Liver (tissue), 9 donors: ENCODE data around the gene PRKAR1B. TPM values are rescaled to one million over a fixed set of nuclear protein-coding genes. Genes with fewer than 3 reads are reported as not detected.

ENCODE experiments used
- DNase-seq: peaks from one replicate; pipeline ENCODE4 v3.0.0-alpha.2; 2017; ENCODE audit warnings: low spot score
- H3K27ac ChIP-seq, 2 donors: one replicate each; pipeline ENCODE4 v1.7.0; 2013; ENCODE audit warnings: inconsistent platforms in 2 of 2, low read length in 2 of 2, control low read depth in 1 of 2, low read depth in 1 of 2, mild to moderate bottlenecking in 1 of 2
- H3K27me3 ChIP-seq, 4 donors: one replicate each; pipeline versions ENCODE4 v1.6.1 to v1.7.0; 2013; ENCODE audit warnings: low read length in 3 of 4, inconsistent platforms in 1 of 4, mild to moderate bottlenecking in 1 of 4, moderate library complexity in 1 of 4; ENCODE audit not compliant: control insufficient read depth in 4 of 4, insufficient read depth in 4 of 4
- H3K36me3 ChIP-seq, 4 donors: one replicate each; pipeline versions ENCODE4 v1.6.1 to v1.7.0; 2013; ENCODE audit warnings: low read length in 3 of 4, mild to moderate bottlenecking in 3 of 4, low read depth in 1 of 4, moderate library complexity in 1 of 4; ENCODE audit not compliant: control insufficient read depth in 4 of 4, insufficient read depth in 3 of 4
- H3K4me1 ChIP-seq, 4 donors: one replicate each; pipeline versions ENCODE4 v1.6.1 to v1.7.0; 2013; ENCODE audit warnings: low read length in 3 of 4, mild to moderate bottlenecking in 3 of 4, moderate library complexity in 1 of 4; ENCODE audit not compliant: control insufficient read depth in 4 of 4, insufficient read depth in 4 of 4
- H3K4me3 ChIP-seq, 3 donors: one replicate each; pipeline versions ENCODE4 v1.6.1 to v1.7.0; 2013; ENCODE audit warnings: low read length in 3 of 3, control low read depth in 1 of 3, low read depth in 1 of 3, mild to moderate bottlenecking in 1 of 3
- H3K9ac ChIP-seq, 2 donors: one replicate each; pipeline ENCODE4 v1.7.0; 2013; ENCODE audit warnings: low read length in 2 of 2, mild to moderate bottlenecking in 2 of 2, moderate library complexity in 2 of 2, control low read depth in 1 of 2, low read depth in 1 of 2
- H3K9me3 ChIP-seq, 4 donors: one replicate each; pipeline versions ENCODE4 v1.6.1 to v1.7.0; 2013; ENCODE audit warnings: low read length in 3 of 4; ENCODE audit not compliant: control insufficient read depth in 4 of 4
- ATF3 ChIP-seq: IDR thresholded peaks from 2 replicates; pipeline ENCODE4 v1.6.1; 2016; ENCODE audit warnings: antibody characterized with exemption
- CTCF ChIP-seq: fragments of 150-350 bp; IDR thresholded peaks from 2 replicates; pipeline ENCODE4 v1.5.1; 2017; ENCODE audit warnings: improper control_type of control experiment, low read depth, low read length; ENCODE audit not compliant: missing input control
- EGR1 ChIP-seq, 2 donors: IDR thresholded peaks; 2 replicates each; pipeline ENCODE4 v1.6.1; 2016 to 2018; ENCODE audit warnings: antibody characterized with exemption in 2 of 2, low read depth in 2 of 2
- FOXA1 ChIP-seq: IDR thresholded peaks from 2 replicates; pipeline ENCODE4 v1.6.1; 2016; ENCODE audit warnings: antibody characterized with exemption
- FOXA2 ChIP-seq: IDR thresholded peaks from 2 replicates; pipeline ENCODE4 v1.6.1; 2016; ENCODE audit warnings: antibody characterized with exemption
- GABPA ChIP-seq, 2 donors: IDR thresholded peaks in 1 of 2; conservative IDR thresholded peaks in 1 of 2; 2 replicates each; pipeline ENCODE4 v1.6.1; 2016; ENCODE audit warnings: antibody characterized with exemption in 2 of 2, mild to moderate bottlenecking in 1 of 2, moderate library complexity in 1 of 2
- HNF4A ChIP-seq, 2 donors: conservative IDR thresholded peaks; 2 replicates each; pipeline ENCODE4 v1.6.1; 2016; ENCODE audit warnings: antibody characterized with exemption in 2 of 2, mild to moderate bottlenecking in 2 of 2
- HNF4G ChIP-seq: IDR thresholded peaks from 2 replicates; pipeline ENCODE4 v1.6.1; 2016; ENCODE audit warnings: antibody characterized with exemption
- JUND ChIP-seq, 2 donors: IDR thresholded peaks; 2 replicates each; pipeline ENCODE4 v1.6.1; 2016; ENCODE audit warnings: antibody characterized with exemption in 2 of 2
- NR2F2 ChIP-seq: IDR thresholded peaks from 2 replicates; pipeline ENCODE4 v1.6.1; 2016; ENCODE audit warnings: antibody characterized with exemption
- RAD21 ChIP-seq, 2 donors: IDR thresholded peaks; 2 replicates each; pipeline ENCODE4 v1.6.1; 2016; ENCODE audit warnings: antibody characterized with exemption in 2 of 2, mild to moderate bottlenecking in 2 of 2
- REST ChIP-seq: IDR thresholded peaks from 2 replicates; pipeline ENCODE4 v1.6.1; 2016; ENCODE audit warnings: antibody characterized with exemption, mild to moderate bottlenecking
- RXRA ChIP-seq, 2 donors: IDR thresholded peaks; 2 replicates each; pipeline ENCODE4 v1.6.1; 2017 to 2018; ENCODE audit warnings: antibody characterized with exemption in 2 of 2, mild to moderate bottlenecking in 1 of 2
- SP1 ChIP-seq: IDR thresholded peaks from 2 replicates; pipeline ENCODE4 v1.6.1; 2018; ENCODE audit warnings: antibody characterized with exemption, mild to moderate bottlenecking
- TAF1 ChIP-seq: conservative IDR thresholded peaks from 2 replicates; pipeline ENCODE4 v1.6.1; 2016; ENCODE audit warnings: antibody characterized with exemption, mild to moderate bottlenecking
- YY1 ChIP-seq: IDR thresholded peaks from 2 replicates; pipeline ENCODE4 v1.6.1; 2016; ENCODE audit warnings: antibody characterized with exemption, mild to moderate bottlenecking
- ZBTB33 ChIP-seq: IDR thresholded peaks from 2 replicates; pipeline ENCODE4 v1.6.1; 2016; ENCODE audit warnings: antibody characterized with exemption
- WGBS: extraction: QIAGEN DNeasy Blood & Tissue Kit; methylation state at CpG from one replicate; pipeline ENCODE4 v1.1.7; 2013; 5-methylcytosine and 5-hydroxymethylcytosine counted together
- polyA plus RNA-seq, 2 donors: library from polyadenylated mRNA; stranded (reverse) in 1 of 2; unstranded in 1 of 2; fragments of 200-250 nt in 1 of 2; fragments of >200 nt in 1 of 2; fragmentation: Nextera tagmentation in 1 of 2; extraction: Ambion mirVana in 1 of 2; gene quantifications; one replicate each; pipeline versions ENCODE4 v1.2.1 to v1.2.3, GENCODE V29; 2013 to 2015
- total RNA-seq, 2 donors: library from RNA; depleted of rRNA; stranded (reverse); fragments of >200 nt; gene quantifications; one replicate each; pipeline ENCODE4 v1.2.3, GENCODE V29; 2014
- TF ChIP-seq, protein P1 (sequence below): IDR thresholded peaks from 2 replicates; pipeline ENCODE4 v1.6.1; 2016; ENCODE audit warnings: antibody characterized with exemption
- donor health status: healthy.
- donor health status: healthy.
- donor health status: healthy.
- donor health status: healthy.
- donor health status: healthy.

The PRKAR1B gene
- total and polyA plus RNA-seq, 4 donors, result 11.1 to 14.4 (median 12.4) TPM

DNA sequence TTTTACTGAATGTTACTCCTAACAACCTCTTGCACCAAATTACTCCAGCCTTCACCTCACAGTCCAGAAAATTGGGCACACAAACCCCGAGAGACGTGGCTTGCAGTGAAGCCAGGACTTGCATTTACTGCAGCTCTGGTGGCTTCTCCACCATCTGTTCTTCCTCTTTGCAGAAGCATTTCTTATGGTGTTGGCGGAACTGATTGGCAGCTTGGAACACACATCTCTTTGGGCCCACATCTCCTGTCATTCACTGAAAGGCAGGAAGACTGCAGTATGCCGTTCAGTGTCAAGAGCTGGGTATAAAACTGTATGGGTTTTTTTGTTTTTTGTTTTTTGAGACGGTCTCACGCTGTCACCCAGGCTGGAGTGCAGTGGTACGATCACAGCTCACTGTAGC is 38.3 kb upstream of the PRKAR1B start:
- Histone ChIP-seq H3K9me3 (no peaks in the 10 kb centered on the region), H3K4me3 (no peak overlapping the region), H3K4me1 (no peaks in the 10 kb centered on the region), H3K36me3 (peaks cover 3 to 36% (median 18%) of the 10 kb centered on the region in 4 donors), H3K27ac (no peak overlapping the region), H3K9ac (no peak overlapping the region), H3K27me3 (no peaks in the 10 kb centered on the region)
- DNase-seq, result no peak
- WGBS, result 98% methylated on average over 7 of the region's 7 CpGs
- TF ChIP-seq RXRA (IDR thresholded peaks at IDR 0.05) (no peak), HNF4A (conservative IDR thresholded peaks at IDR 0.05) (no peak), FOXA2 (no peak)

DNA sequence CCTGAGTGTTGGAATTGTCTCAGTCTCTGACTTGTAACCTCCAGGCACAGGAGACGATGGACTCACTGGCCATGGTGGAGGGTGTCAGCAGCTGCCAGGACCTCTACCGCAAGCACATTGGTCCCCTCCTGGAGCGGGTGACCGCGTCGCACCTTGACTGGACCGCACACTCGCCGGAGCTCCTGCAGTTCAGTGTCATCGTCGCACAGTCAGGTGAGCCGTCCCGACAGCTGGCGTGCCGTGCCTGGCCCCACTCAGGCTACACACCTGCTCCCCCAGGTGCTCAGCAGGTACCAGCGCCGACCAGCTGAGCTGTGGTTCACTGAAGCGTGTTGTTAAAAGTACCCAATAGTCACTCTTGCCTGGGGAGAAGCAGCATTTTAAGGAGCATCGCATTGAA is 36.7 kb upstream of the PRKAR1B start:
- 97% methylated on average over 19 of the region's 19 CpGs for WGBS

More for the DNA sequence above, 36.7 kb upstream of the PRKAR1B start:
- no peak overlapping the region for H3K9ac ChIP-seq
- no peaks in the 10 kb centered on the region for H3K4me1 ChIP-seq
- no peak overlapping the region for H3K27ac ChIP-seq
- H3K9me3 ChIP-seq, result no peaks in the 10 kb centered on the region
- H3K4me3 ChIP-seq, result no peak overlapping the region
- no peak for DNase-seq
- H3K36me3 ChIP-seq, result peaks cover 3 to 33% (median 20%) of the 10 kb centered on the region in 4 donors
- no peaks in the 10 kb centered on the region for H3K27me3 ChIP-seq
- TF ChIP-seq GABPA (IDR thresholded peaks at IDR 0.05 in 1 of 2, conservative IDR thresholded peaks at IDR 0.05 in 1 of 2), result no peak
- TF ChIP-seq RAD21 (IDR thresholded peaks at IDR 0.05), result no peak
- no peak for TF ChIP-seq HNF4G
- no peak for TF ChIP-seq JUND (IDR thresholded peaks at IDR 0.05)
- TF ChIP-seq, protein P1, sequence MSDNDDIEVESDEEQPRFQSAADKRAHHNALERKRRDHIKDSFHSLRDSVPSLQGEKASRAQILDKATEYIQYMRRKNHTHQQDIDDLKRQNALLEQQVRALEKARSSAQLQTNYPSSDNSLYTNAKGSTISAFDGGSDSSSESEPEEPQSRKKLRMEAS, result no peak
- no peak for TF ChIP-seq HNF4A (conservative IDR thresholded peaks at IDR 0.05)
- TF ChIP-seq NR2F2, result no peak
- TF ChIP-seq FOXA1, result no peak
- TF ChIP-seq CTCF, result no peak
- no peak for TF ChIP-seq ZBTB33
- TF ChIP-seq TAF1, result no peak
- no peak for TF ChIP-seq FOXA2
- no peak for TF ChIP-seq YY1
- no peak for TF ChIP-seq EGR1 (IDR thresholded peaks at IDR 0.05; ENCODE audit: low read depth in 2 of 2)
- TF ChIP-seq REST, result no peak
- no peak for TF ChIP-seq RXRA (IDR thresholded peaks at IDR 0.05)
- TF ChIP-seq ATF3, result no peak
- no peak for TF ChIP-seq SP1
